SW 1271 (cell line): ENCODE measurements around the gene PMS1.
A peak's percentile ranks its signal among the peaks of the same experiment; 100 is the strongest.
"Not testable (repeated sequence)": the region's sequence is repeated elsewhere in the genome, so short reads cannot be mapped to it uniquely, and the experiment has no call there.

ENCODE experiments used
- DNase-seq, 2 experiments: peaks; one replicate each; lab custom pipeline; 2025; lab: John Stamatoyannopoulos, UW

Gene PMS1

DNA sequence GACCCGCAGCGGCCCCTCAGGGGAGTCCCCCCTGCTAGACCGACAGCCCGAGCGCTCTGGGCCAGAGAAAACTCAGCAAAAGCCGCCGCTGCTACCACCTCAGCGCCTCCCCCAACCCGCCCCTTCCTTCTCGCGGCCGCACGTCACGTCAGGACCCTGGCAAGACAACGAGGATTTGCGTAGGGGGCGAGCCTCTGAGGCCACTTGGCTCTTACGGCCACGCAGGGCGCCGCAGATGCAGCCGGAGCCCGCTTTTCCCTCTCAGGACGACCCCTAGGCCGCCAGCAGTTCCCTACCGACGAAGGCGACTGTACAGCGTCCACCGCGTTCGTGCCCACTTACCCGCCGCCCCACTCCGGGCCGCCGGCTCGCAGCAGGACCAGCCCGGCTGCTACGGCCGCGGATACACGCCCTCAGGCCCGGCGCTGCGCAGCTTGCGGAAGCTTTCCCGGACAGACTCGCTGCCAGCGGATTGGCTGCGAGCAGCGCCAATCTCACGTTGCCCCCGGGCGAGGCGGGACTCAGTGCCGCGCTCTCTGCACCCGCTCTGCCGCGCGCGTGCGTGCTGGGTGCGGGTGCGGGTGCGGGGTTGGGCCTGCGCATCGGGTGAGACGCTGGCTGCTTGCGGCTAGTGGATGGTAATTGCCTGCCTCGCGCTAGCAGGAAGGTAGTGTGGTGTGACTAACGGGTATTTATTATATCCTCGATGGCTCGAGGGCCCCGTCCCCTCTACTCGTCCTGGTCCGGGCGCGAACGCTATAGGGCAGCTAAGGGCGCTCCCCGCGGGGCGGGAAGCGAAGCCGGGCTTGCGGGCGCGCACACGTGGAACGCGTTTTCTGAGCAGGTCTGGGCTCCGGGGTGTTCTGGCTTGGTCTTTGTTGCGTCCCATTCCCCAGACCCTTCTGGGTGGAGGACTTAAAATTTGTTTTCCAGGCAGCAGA, at the start of gene PMS1, which contains the start of gene ORMDL1:
PMS1 (plus strand) TSS at position 524 of the 941 bp plus-strand sequence. CDS start 7,360 bp downstream, outside the sequence.
ORMDL1 (minus strand) TSS at position 413 of the 941 bp plus-strand sequence. CDS start 1,744 bp downstream, outside the sequence.
- peak; percentile 81 to 89 for DNase-seq

DNA sequence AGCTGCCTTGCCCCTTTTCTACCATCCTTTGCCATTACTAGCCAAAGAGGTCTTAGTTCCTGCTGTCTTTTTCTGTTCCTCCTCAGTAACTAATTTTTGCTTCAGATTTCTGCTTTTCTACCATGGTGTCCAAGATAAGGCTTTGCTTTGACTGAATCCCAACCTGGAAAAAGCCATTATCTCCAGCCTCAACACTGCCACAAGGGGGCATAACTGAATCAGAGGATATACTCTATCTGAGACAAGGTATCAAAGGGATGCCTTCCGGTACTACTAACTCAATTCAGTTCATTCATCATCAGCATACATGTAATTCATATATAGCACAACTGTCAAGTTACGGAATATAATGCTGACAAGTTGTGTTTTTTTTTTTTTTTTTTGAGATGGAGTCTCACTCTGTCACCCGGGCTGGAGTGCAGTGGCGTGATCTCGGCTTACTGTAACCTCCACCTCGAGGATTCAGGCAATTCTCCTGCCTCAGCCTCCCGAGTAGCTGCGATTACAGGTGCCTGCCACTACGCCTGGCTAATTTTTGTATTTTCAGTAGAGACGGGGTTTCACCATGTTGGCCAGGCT, 33.1 kb upstream of the PMS1 start:
- peak in 1 of 2 experiments; percentile 47 for DNase-seq

DNA sequence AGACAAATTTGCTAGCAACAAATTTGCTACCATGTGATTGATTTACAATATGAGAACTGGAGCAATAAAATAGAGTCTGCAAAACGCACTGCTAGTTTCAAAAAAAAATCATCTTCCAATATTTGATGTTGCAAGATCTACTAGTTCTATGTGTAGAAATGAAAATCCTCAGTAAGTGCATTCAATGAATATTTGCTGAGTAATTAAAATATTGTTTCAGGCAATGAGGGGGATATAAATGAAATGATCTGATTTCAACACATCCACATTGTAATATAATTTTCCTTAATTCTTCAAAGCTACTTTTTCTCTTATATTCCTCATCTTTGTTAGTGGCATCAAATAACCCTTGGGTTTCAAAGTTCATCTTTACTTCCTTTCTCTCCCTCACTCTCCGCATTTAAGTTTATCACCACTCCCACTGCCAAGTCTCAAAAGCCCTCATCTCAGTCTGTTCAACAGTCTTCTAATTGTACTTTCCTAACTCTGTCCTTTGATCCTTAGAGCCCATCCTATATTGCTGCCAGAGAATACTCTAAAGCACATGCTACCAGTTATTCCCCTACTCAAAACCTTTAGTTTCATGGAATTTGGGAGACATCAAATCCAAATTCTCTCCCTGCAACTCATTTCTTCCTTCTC, 27.8 kb upstream of the PMS1 start:
- no peak for DNase-seq

DNA sequence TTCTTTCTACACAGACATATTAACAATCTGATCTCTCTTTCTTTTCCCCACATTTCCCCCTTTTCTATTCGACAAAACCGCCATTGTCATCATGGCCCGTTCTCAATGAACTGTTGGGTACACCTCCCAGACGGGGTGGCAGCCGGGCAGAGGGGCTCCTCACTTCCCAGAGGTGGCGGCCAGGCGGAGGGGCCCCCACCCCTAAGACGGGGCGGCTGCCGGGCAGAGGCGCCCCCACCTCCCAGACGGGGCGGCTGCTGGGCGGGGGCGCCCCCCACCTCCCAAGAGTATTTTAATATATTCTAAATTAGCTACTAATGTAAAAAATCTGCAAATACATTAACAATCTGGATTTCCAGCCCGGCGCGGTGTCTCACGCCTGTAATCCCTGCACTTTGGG, 24.1 kb upstream of the PMS1 start:
- not testable (repeated sequence) for DNase-seq

DNA sequence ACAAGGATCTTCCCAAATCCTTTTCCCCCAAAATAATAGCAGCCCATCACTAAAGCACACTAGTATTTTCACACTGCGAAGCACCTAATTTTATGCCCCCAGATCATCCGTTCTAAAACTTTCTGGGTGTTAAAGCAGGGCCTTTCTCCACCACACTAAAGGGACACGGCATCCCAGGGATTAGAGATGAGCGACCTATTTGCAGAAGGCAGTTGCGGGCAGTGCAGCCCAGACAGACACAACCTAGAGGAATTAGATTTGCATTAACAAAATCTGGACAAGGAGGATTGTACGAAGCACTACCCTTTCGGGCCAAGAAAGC, 22.1 kb upstream of the PMS1 start:
- DNase-seq: no peak

DNA sequence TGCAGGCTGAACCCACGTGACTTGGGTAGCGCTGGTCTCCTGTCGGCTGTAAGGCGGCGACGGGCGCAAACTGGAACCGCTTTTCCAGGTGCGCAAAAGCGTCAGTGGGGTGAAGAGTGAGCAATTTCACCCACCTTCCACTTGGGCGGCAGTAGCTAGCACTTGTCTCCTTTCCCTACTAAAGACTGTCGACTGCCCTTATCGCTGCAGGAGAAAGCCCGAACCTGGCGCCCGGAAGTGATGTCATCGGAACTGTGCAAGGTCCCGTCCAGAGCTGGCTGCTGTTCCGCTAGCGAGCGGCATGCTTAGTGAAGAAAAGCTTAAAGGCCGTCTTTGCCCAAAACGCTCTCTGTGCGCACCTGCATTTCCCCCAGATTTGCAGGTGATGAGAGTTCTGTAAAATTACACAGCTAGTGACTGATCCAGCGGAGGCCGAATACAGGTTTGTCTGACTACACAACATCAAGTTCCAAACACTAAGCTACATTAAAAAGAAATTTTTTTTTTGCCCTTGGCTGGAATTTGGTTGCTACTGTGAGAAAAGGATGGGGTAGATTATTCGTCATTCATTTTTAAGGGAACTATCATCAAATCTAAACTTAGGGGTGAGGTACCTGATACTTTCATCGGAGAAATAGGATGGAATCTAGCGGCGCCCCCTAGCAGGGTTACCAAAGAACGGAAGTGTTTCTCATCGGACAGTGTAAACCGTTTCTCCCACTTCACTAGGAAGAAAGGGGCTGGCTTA, 21.5 kb upstream of the PMS1 start, which contains the start of gene OSGEPL1:
OSGEPL1 (minus strand) TSS at position 242 of the 748 bp plus-strand sequence. CDS start 1,152 bp downstream, outside the sequence.
- DNase-seq: peak; percentile 84 to 94

DNA sequence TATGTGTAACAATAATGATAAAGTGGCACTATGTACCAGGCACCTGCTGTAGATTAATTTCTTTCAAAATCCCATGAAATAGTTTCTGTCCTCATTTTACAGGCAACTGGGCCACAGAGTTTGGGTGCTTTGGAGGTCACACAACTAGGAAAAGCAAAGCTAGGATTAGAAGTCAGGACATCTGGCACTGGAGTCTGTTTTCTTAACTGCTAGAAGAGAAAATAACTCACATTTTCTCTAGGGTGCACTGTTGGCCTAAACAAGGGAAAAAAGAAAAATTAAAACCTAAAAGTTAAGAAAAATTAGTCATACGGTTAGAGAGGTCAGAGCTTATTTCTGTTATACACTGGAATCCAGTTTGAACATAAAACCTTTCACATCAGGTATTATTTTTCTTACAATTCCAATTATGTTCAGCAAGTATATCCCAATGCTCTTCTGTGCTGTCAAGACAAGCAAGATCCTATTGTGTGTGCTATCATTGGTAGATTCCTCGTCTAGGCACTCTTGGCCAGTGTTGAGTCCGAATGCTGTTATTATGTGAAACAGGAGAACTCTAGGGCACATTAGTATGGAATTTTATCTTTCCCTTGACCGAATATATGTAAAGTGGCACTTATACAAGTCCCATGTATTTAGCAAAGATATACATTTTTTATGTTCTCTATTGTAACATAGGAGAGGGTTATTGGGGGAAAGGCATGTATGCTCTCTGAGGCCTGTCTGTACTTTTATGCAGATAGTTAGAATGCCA, 20.2 kb upstream of the PMS1 start:
- DNase-seq: no peak

DNA sequence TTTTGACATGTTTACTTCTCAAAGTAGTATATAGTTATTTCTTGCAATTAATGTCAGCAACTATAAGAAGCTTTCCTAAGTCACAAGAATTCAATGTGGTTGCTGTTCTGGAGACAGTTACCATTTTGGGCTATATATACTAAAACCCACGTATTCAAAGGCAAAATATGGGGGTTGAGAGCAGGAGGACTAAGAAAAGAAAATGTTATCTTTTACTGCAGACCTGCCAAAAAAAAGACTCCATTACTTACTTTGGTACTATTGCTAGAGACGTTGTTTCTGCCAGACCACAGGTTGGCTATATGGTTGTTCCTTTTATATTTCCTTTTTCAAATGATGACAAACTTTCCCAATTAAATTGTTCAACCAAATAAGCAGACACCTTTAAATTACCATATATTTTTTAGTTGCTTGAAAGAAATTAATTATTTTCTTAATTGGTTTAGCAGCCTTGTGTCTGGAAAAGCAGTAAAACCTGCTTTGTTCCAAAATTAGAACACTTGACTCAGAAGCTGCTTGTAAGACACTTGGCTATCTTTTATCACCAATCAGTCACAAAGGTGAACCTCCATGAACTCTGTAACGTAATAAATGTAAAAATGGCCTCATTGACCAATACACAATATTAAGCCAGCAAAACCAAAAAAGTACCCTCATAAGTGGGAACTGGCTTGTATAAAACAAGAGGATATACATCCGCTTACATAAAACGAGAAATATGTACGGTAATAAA, 13.5 kb upstream of the PMS1 start:
- DNase-seq: no peak

DNA sequence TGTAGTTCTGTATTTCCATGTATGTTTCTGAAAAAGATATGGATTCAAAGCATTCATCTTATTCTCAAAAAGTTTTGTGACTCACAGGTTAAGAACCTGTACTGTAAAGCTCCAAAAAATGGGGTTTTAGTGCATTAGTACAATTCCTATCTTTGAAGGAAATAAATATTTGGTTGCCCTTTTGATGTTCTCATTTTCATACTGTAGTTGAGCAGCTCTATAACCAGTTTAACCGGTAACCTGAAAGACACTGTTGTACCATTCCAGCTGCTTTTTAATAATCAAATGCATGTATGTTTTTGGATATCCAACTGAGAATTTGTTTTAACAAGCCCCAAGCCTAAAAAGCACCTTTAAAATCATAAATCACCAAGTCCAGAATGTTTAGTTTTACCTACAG, 12.0 kb upstream of the PMS1 start:
- DNase-seq: no peak

DNA sequence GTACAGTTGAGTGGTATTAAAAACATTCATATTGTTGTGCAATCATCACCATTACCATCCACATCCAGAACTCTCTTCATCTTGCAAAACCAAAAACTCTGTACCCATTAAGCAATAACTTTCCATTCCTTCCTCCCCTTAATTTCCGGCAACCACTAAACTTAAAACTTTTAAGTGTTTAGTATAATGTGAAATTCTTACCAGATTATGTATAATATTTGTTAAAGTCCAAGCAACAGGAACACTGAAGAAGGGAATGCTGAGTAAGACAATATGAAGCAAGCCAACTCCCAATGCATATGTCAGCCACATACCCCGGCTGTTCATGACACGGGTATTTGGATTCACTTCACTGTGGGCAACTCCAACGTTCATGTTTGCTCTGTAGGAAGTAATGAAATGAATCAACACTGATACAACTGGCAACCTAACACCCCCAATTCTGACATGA, 2.0 kb upstream of the PMS1 start:
- no peak for DNase-seq

DNA sequence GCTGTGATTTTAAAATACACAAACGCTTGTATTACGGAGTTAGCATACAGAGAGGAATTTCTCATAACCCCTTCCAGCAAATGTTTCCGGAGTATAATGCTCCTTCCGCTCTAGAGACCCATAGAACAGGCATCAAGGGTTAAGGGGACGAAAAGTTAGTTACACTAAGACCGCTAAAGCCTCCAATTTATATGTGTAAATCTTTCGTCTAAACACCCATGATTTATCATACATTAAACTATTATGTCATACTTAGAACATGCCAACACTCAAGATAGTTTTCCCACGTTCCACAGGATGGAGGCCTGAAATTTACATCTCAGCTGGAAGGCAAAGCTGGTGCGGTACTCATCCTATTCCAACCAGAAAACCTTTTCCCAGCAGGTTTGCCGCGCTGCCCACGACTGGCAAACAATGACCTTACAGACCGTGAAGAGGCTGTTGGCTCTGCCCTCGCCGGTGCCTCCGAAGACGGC, 761 bp upstream of the PMS1 start:
- peak in 1 of 2 experiments; percentile 72 for DNase-seq

DNA sequence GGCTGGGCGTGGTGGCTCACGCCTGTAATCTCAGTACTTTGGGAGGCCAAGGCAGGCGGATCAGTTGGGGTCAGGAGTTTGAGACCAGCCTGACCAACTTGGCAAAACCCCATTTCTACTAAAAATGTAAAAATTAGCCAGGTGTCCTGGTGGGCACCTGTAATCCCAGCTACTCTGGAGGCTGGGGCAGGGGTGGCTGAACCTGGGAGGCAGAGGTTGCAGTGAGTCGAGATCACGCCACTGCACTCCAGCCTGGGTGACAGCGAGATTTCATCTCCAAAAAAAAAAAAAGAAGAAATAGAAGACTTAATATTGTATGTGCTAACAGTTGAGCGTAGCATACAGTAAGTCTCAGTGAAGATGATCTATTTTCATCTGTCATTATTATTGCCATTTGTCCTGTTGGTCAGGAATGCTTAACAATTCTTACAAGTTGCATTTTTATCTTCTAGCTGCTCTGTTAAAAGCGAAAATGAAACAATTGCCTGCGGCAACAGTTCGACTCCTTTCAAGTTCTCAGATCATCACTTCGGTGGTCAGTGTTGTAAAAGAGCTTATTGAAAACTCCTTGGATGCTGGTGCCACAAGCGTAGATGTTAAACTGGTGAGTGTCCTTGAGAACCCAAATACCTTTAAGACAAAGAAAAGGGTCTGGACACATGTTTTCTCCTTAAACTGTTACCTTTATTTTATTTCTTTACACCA, 7.2 kb downstream of the PMS1 start:
- DNase-seq: no peak

DNA sequence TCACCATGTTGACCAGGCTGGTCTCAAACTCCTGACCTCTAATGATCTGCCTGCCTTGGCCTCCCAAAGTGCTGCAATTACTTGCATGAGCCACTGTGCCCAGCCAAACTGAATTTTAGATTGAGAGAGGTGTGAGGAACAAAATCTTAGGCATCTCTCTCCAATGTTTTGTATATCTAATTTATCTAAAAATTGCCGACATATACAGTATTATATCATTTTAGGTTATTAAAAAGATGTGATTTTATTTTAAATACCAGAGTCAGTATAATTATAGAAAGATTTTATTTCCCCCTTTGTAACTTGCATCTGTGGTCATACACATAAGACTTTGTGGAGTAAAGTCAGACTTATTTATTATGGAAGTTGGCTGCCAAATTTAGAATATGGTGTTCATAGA, 10.1 kb downstream of the PMS1 start:
- DNase-seq: no peak

DNA sequence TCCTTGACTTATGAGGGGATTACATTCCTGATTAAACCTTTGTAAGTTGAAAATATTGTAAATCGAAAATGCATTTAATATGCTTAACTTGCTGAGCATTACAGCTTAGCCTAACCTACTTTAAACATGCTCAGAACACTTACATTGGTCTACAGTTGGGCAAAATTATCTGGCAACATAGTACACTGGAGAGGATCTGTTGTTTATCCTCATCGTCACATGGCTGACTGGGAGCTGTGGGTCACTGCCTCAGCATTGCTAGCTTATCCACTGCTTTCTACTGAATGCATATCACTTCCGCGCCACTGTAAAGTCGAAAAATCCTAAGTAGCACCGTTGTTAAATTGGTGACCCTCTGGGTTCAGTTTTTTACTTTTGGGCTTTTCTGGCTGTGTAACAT, 13.7 kb downstream of the PMS1 start:
- no peak for DNase-seq

DNA sequence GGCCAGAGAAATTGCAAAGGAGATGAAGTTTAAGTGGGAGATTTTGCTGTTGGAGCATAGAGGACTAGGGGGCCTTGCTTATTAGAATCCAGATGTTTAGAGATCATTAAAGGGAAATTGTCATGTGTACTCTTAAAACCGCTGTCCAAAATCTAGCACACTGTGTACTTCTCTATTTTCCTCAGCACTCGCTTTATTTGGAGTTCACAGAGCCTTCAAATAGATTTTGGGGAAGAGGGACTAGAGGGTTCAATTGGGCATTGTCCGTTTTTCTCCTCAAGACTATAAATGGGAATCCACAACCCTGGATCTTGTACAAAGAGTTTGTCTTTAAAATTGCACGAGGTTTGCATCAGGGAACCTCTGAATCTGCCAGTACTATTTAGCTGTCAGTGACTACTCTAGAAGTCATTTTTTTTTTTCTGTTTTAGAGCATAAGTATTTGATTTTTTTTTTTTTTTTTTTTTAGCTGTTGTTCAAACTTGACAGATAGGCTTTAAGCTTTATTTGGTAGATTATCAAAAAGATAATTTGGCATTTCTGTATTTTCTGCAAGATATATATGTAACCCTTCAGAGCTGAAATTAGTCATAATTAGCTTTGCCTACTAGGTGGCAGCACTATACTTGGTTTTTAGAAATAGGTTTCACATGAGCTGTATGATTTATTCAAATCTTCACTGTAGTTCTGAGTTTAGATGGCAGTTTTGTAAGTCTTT, 14.2 kb downstream of the PMS1 start:
- DNase-seq: peak in 1 of 2 experiments; percentile 66

DNA sequence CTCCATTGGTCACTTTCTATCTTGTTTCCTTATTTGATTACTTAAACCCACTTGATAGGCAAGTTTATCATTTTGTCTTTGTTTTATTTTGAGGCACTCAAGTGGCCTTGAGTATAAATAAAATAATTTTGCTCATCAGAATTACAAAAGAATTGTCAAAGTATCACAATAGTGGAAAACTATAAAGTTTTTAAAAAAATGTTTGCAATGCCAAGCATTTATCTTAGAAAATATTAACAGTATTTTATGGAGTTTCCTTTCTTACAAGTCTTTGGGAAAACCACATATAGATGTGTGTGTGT, 14.7 kb downstream of the PMS1 start:
- no peak for DNase-seq

DNA sequence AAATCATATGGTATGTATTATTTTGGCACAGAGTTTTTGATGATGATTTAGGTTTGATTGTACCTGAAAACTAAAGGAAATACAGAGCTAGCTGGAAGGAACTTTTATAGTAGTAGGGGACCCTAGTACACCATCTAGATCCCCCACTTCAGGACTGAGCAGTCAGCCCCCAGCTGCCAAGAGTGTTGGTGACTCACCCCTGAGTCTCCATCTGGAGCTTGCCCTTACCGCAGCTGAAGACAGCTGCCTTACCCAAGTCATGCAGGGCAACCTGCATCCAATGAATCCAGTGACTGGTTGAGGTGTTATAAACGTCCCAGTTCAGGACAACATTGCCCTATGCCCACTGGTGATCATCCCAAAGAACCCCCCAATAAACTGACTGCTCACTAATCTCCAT, 15.3 kb downstream of the PMS1 start:
- DNase-seq: no peak

DNA sequence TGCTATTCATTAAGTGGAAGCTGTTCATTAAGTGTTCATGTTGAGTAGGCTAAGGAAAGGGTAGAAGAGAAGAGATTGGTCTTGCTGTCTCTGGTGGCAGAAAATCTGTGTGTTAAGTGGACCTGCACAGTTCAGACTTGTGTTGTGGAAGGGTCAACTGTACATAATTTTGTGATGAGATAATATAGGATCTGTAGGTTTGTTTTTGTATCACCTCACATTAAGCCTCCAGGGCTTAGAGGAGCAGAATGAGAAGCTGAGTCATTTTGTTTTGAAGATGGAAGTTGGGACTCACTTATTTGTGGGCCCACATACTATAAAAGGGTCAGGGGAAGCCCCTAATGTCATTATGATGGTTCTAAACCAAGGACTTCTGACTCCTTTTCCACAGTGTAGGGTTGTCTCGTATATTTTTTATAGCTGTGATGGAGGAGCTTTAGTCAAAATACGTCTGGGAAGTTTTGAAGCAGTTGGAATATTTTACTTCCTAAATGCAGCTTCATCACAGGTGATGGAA, 18.2 kb downstream of the PMS1 start:
- DNase-seq: no peak

DNA sequence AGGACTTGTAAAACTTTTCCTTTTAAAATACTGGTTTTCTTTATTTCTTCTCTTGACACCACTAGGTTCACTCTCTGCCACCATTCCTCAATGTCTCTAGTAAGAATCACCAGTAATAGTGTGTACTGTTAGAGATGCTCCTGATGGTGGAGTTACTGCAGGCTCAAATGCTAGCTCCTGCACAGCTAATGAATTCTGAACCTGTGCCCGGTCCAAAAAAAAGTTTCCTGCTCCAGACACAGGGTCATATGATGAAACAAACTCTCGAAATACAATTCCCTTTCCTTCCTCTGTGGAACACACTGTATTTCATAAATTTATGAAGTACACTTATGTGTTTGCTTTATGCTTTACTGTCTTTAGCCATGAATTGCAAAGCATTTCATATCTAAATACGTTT, 19.2 kb downstream of the PMS1 start:
- DNase-seq: no peak
